PC-9 (cell line): ENCODE results near the gene LILRA1. TPM values are rescaled to one million over a fixed set of nuclear protein-coding genes. Genes with fewer than 3 reads are reported as not detected.
A peak's percentile ranks its signal among the peaks of the same experiment; 100 is the strongest.
"Not testable (repeated sequence)": the region's sequence is repeated elsewhere in the genome, so short reads cannot be mapped to it uniquely, and the experiment has no call there.

Experiments used
- BruUV-seq: library from RNA; stranded (reverse); fragments of 400-500 nt; replicated peaks from 2 replicates; lab custom pipeline; 2021; lab: Mats Ljungman, UMichigan
- CTCF ChIA-PET: fragments of 300-600 bp; sonication (Branson Sonifier 250); formaldehyde crosslinking; loops from one replicate; lab custom pipeline; 2022; ENCODE audit warnings: antibody characterized with exemption; lab: Charles Lee
- POLR2A ChIA-PET: fragments of 300-600 bp; sonication (Branson Sonifier 250); formaldehyde crosslinking; loops from one replicate; lab custom pipeline; 2022; ENCODE audit warnings: antibody characterized with exemption; ENCODE audit not compliant: unreplicated experiment; lab: Charles Lee
- DNase-seq, 2 experiments: peaks; one replicate each; pipeline versions ENCODE4 v3.0.0 to v3.0.0-alpha.2; 2015 to 2022; ENCODE audit warnings: mixed read lengths in 1 of 2
- H2AFZ ChIP-seq: fragments of 200-600 bp; sonication (generic); 2 replicates; pipeline ENCODE4 v1.8.1; 2017; ENCODE audit warnings: antibody characterized with exemption
- H3F3A ChIP-seq: fragments of 200-600 bp; sonication (generic); 2 replicates; pipeline ENCODE4 v1.8.1; 2017; ENCODE audit warnings: antibody characterized with exemption, mild to moderate bottlenecking, low read depth; ENCODE audit not compliant: insufficient read depth
- H3K27ac ChIP-seq: fragments of 200-600 bp; sonication (generic); 2 replicates; pipeline ENCODE4 v1.6.1; 2016; ENCODE audit warnings: mixed run types
- H3K27me3 ChIP-seq: fragments of 200-600 bp; sonication (generic); 2 replicates; pipeline ENCODE4 v1.6.1; 2016; ENCODE audit warnings: low read depth, mixed run types; ENCODE audit not compliant: insufficient read depth
- H3K36me3 ChIP-seq: fragments of 200-600 bp; sonication (generic); 2 replicates; pipeline ENCODE4 v1.6.1; 2016; ENCODE audit warnings: low read depth, mixed run types
- H3K4me1 ChIP-seq: fragments of 200-600 bp; sonication (generic); replicated peaks from 2 replicates; pipeline ENCODE4 v1.6.1; 2016; ENCODE audit warnings: mixed run types; ENCODE audit not compliant: insufficient read depth
- H3K4me2 ChIP-seq: fragments of 200-600 bp; sonication (generic); 2 replicates; pipeline ENCODE4 v1.6.1; 2017; ENCODE audit warnings: mixed run types
- H3K4me3 ChIP-seq: fragments of 200-600 bp; sonication (generic); 2 replicates; pipeline ENCODE4 v1.6.1; 2016; ENCODE audit warnings: mixed run types
- H3K79me2 ChIP-seq: fragments of 200-600 bp; sonication (generic); 2 replicates; pipeline ENCODE4 v1.6.1; 2017; ENCODE audit warnings: low read depth, mixed run types
- H3K9me2 ChIP-seq: fragments of 200-600 bp; sonication (generic); 2 replicates; pipeline ENCODE4 v1.8.1; 2017; ENCODE audit warnings: mild to moderate bottlenecking; ENCODE audit not compliant: insufficient read depth
- H3K9me3 ChIP-seq: fragments of 200-600 bp; sonication (generic); 2 replicates; pipeline ENCODE4 v1.8.1; 2016; ENCODE audit warnings: low read depth; ENCODE audit not compliant: insufficient read depth
- H4K20me1 ChIP-seq: fragments of 200-600 bp; sonication (generic); 2 replicates; pipeline ENCODE4 v1.8.1; 2017; ENCODE audit not compliant: insufficient read depth
- EZH2 ChIP-seq: fragments of 200-600 bp; sonication (generic); IDR thresholded peaks from 2 replicates; pipeline ENCODE4 v1.8.0; 2017; ENCODE audit warnings: antibody characterized with exemption, low read depth
- intact Hi-C: fragments of 100-400 bp; cut with micrococcal nuclease; formaldehyde crosslinking; loops from one replicate; pipeline ENCODE4 v1.10.0; 2022; ENCODE audit not compliant: unreplicated experiment
- total RNA-seq: library from RNA; stranded (reverse); gene quantifications from 2 replicates; pipeline ENCODE4 v1.2.3, GENCODE V29; 2021
- TF ChIP-seq, protein P1 (sequence below): fragments of 200-600 bp; sonication (generic); conservative IDR thresholded peaks from 2 replicates; pipeline ENCODE4 v1.6.1; 2017; ENCODE audit warnings: mixed run types, antibody characterized with exemption, mild to moderate bottlenecking, moderate library complexity

LILRA1 gene
- total RNA-seq, 1 experiment from 2014 or later, result not detected

DNA sequence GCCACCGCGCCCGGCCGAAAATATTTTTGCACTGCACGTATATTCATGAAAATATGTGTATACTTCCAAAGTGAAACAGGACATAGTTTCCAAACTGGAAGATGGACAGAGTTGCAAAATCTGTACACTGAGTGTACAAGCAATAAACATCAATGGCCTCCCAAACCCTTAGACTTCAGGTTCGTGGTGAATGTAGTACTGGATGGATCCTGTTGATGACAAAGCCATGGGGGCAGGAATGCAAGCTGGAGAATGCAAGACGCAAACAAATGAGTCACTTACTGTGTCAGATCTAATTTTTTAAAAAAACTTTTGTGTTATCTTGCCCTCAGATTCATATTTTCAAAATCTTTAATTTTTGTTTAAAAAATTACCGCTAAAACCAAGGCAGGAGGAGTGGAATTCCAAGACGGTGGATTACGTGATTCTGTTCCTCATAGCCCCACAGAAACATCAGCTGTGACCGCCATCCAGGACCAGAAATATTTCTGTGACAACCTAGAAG, 32.5 kb upstream of the LILRA1 start:
- Histone ChIP-seq H3K4me1 (no peaks in the 10 kb centered on the region), H3F3A (no peaks in the 10 kb centered on the region), H3K4me2 (no peak overlapping the region), H3K27ac (no peak overlapping the region), H3K36me3 (no peaks in the 10 kb centered on the region), H3K9me3 (no peaks in the 10 kb centered on the region), H3K79me2 (no peaks in the 10 kb centered on the region), H3K27me3 (peaks cover 63% of the 10 kb centered on the region), H4K20me1 (no peaks in the 10 kb centered on the region; the same call in 1 of the 2 replicates), H2AFZ (no peak overlapping the region), H3K9me2 (no peaks in the 10 kb centered on the region), H3K4me3 (no peak overlapping the region)
- ChIA-PET POLR2A (no interaction called here), CTCF (no interaction called here)
- no peak for DNase-seq
- intact Hi-C loops, result no loop called here
- BruUV-seq, result no TSS peak
- no peak for TF ChIP-seq EZH2
- TF ChIP-seq, protein P1, sequence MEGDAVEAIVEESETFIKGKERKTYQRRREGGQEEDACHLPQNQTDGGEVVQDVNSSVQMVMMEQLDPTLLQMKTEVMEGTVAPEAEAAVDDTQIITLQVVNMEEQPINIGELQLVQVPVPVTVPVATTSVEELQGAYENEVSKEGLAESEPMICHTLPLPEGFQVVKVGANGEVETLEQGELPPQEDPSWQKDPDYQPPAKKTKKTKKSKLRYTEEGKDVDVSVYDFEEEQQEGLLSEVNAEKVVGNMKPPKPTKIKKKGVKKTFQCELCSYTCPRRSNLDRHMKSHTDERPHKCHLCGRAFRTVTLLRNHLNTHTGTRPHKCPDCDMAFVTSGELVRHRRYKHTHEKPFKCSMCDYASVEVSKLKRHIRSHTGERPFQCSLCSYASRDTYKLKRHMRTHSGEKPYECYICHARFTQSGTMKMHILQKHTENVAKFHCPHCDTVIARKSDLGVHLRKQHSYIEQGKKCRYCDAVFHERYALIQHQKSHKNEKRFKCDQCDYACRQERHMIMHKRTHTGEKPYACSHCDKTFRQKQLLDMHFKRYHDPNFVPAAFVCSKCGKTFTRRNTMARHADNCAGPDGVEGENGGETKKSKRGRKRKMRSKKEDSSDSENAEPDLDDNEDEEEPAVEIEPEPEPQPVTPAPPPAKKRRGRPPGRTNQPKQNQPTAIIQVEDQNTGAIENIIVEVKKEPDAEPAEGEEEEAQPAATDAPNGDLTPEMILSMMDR, result no peak

DNA sequence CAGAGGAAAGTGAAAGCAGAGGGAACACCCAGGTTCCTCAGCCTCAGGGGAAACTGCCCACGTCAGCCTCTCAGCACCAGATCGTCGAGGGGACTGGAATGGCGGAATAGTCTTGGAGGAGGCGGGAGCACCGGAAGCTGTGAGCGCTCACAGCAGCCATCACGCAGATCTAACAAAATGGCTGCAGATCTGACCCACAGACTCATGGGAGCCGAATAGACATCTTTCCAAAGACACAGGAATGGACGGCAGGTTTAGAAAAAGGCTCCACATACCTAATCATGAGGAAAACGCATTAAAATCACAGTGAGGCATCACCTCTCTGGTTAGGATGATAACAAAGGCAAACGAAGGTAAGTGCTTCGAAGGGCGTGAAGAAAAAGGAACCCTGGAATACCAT, 31.6 kb upstream of the LILRA1 start:
- BruUV-seq, result no TSS peak
- Histone ChIP-seq H3K27me3 (peaks cover 67% of the 10 kb centered on the region), H3K36me3 (no peaks in the 10 kb centered on the region), H3F3A (no peaks in the 10 kb centered on the region), H4K20me1 (no peaks in the 10 kb centered on the region; the same call in 1 of the 2 replicates), H3K4me1 (no peaks in the 10 kb centered on the region), H3K9me3 (no peaks in the 10 kb centered on the region), H3K79me2 (no peaks in the 10 kb centered on the region), H2AFZ (0 out of 2 replicates have a peak overlapping the region, but pooled peaks have one; percentile 12), H3K27ac (no peak overlapping the region), H3K4me3 (no peak overlapping the region), H3K4me2 (peak overlapping the region; percentile 14; the same call in 1 of the 2 replicates), H3K9me2 (no peaks in the 10 kb centered on the region)
- TF ChIP-seq, protein P1, result no peak
- no peak for TF ChIP-seq EZH2
- DNase-seq, result no peak
- CTCF ChIA-PET, result no interaction called here
- intact Hi-C loops, result no loop called here
- POLR2A ChIA-PET, result no interaction called here

DNA sequence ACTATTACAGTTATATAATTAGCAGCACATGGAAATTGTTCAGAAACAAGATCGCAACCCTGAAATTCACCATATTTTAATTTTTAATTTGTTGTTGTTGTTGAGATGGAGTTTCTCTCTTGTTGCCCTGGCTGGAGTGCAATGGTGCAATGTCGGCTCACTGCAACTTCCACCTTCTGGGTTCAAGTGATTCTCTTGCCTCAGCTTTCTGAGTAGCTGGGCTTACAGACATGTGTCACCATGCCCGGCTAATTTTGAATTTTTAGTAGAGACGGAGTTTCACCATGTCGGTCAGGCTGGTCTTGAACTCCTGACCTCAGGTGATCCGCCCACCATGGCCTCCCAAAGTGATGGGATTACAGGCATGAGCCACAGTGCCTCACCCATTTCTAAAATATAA, 30.2 kb upstream of the LILRA1 start:
- H3K4me1 ChIP-seq, H3F3A ChIP-seq, POLR2A ChIA-PET, BruUV-seq, H3K79me2 ChIP-seq, H2AFZ ChIP-seq, H3K36me3 ChIP-seq, CTCF ChIA-PET, H3K4me2 ChIP-seq, DNase-seq, H4K20me1 ChIP-seq, intact Hi-C loops, H3K4me3 ChIP-seq, H3K9me3 ChIP-seq, H3K9me2 ChIP-seq, H3K27ac ChIP-seq: not testable (repeated sequence)
- H3K27me3 ChIP-seq, result peaks cover 63% of the 10 kb centered on the region

DNA sequence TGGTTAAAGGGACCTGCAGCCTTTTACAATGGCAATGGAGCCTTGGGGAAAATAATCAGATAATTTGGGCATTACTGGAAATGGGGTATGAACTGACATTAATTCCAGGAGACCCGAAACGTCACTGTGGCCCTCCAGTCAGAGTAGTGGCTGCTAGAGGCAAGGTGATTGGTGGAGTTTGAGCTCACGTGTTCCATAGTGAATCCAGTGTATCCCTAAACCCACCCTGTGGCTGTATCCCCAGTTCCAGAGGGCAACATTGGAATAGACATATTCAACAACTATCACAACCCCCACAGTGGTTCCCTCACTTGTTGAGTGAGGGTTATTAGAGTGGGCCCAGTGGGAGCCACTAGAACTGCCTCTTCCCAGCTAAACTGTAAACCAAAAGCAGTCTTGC, 23.1 kb upstream of the LILRA1 start:
- Histone ChIP-seq H3K4me3 (no peak overlapping the region), H3K27ac (no peak overlapping the region), H3K4me2 (no peak overlapping the region), H3K9me3 (no peaks in the 10 kb centered on the region), H3K9me2 (no peaks in the 10 kb centered on the region), H3K4me1 (no peaks in the 10 kb centered on the region), H2AFZ (no peak overlapping the region), H3K79me2 (no peaks in the 10 kb centered on the region), H3F3A (no peaks in the 10 kb centered on the region), H4K20me1 (no peaks in the 10 kb centered on the region; the same call in 1 of the 2 replicates), H3K36me3 (no peaks in the 10 kb centered on the region), H3K27me3 (peaks cover 87% of the 10 kb centered on the region)
- BruUV-seq, result no TSS peak
- intact Hi-C loops, result no loop called here
- ChIA-PET CTCF (no interaction called here), POLR2A (no interaction called here)
- TF ChIP-seq EZH2, result no peak
- TF ChIP-seq, protein P1, result no peak
- DNase-seq, result peak in 1 of 2 experiments; percentile 21

DNA sequence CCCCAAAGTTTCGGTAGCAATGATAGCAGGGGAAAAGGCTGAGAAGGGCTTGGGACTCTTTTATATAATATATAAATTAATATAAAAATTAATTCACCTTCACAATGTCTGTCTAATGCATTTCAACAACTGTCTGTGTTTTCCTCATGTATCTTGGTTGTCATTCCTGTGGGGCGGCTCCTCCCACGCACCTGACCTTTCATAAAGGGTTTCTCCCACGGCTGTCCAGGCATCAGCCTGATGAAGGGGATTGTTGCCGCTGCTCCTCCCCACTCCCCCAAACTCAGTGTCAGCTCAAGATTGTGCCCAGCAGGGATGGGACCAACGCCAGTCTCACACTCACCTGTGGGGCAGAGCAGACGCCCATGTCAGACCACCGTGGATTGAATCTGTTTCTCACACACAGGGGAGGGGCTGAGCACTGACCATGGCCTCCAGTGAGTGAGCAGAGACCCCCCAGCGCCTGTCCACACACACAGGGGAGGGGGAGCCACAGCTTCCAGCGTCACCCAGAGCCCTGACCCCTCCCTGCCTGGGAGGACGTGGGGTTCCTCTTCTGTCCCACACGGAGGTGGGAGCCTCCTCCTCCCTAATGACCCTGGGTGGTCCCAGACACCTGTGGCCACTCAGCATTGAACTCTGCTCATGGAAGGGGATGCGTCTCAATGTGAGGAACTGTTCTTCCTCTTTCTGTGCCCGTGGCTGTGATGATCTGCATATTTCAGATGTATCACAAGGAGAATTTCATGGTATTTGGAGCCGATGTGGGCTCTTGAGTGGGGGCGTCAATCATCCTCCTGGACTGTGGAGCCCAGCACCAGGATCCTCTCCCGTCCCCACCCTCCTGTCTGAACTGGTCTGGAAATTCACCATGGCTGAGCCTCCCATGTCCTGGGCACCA, 21.5 kb upstream of the LILRA1 start:
- DNase-seq, H3K4me2 ChIP-seq, H3K36me3 ChIP-seq, H3K9me2 ChIP-seq, H3K79me2 ChIP-seq, POLR2A ChIA-PET, H4K20me1 ChIP-seq, BruUV-seq, H3K9me3 ChIP-seq, H3K4me3 ChIP-seq, H2AFZ ChIP-seq, H3K4me1 ChIP-seq, intact Hi-C loops, CTCF ChIA-PET, H3K27ac ChIP-seq, H3F3A ChIP-seq: not testable (repeated sequence)
- H3K27me3 ChIP-seq, result peaks cover 88% of the 10 kb centered on the region
